GM23338 (cell line): Measurements from ENCODE around the gene CYBC1.

ENCODE experiments used
- EZH2 ChIP-seq: fragments of 200-600 bp; sonication (generic); IDR thresholded peaks from one replicate; pipeline ENCODE4 v1.8.0; 2017; ENCODE audit warnings: antibody characterized with exemption, mild to moderate bottlenecking, low read depth; ENCODE audit not compliant: unreplicated experiment
- POLR2AphosphoS5 ChIP-seq: IDR thresholded peaks from 2 replicates; pipeline ENCODE4 v1.6.1; 2016; ENCODE audit warnings: antibody characterized with exemption, low read depth
- TF ChIP-seq, protein P1 (sequence below), 2 experiments: fragments of 200-600 bp in 1 of 2; sonication (generic) in 1 of 2; conservative IDR thresholded peaks; 2 replicates each; pipeline versions ENCODE4 v1.5.1 to v1.6.1; 2016 to 2017; ENCODE audit warnings: antibody characterized with exemption in 2 of 2, low read depth in 2 of 2, mild to moderate bottlenecking in 2 of 2, moderate library complexity in 1 of 2

DNA sequence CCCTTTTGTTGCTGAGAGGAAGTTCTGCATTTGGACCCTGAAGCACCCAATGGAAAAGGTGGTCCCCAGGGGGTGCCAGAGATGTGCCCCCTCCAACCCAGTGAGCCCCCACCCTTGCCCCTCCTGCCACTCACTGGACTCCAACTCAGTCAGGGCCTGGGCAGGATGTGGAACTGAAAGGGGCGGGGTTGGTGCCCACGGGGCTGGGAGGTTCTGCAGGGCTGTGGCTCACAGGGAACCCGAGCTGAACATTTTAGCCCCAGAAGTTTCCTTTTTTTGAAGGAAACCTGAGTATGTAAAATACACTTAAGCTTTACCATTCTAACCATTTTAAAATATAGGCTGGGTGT is 16.4 kb downstream of the CYBC1 start:
- TF ChIP-seq, protein P1, sequence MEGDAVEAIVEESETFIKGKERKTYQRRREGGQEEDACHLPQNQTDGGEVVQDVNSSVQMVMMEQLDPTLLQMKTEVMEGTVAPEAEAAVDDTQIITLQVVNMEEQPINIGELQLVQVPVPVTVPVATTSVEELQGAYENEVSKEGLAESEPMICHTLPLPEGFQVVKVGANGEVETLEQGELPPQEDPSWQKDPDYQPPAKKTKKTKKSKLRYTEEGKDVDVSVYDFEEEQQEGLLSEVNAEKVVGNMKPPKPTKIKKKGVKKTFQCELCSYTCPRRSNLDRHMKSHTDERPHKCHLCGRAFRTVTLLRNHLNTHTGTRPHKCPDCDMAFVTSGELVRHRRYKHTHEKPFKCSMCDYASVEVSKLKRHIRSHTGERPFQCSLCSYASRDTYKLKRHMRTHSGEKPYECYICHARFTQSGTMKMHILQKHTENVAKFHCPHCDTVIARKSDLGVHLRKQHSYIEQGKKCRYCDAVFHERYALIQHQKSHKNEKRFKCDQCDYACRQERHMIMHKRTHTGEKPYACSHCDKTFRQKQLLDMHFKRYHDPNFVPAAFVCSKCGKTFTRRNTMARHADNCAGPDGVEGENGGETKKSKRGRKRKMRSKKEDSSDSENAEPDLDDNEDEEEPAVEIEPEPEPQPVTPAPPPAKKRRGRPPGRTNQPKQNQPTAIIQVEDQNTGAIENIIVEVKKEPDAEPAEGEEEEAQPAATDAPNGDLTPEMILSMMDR (conservative IDR thresholded peaks at IDR 0.05; ENCODE audit: low read depth in 2 of 2): no peak
- TF ChIP-seq EZH2 (no peak), POLR2AphosphoS5 (no peak)
